Cerebellar cortex (tissue), 1 donor: ENCODE measurements around the gene ARHGEF25.
"Not testable (repeated sequence)": the region's sequence is repeated elsewhere in the genome, so short reads cannot be mapped to it uniquely, and the experiment has no call there.

Experiments used
- DNase-seq: peaks from one replicate; pipeline ENCODE4 v3.0.0-alpha.2; 2015; ENCODE audit warnings: low spot score

Gene ARHGEF25

DNA sequence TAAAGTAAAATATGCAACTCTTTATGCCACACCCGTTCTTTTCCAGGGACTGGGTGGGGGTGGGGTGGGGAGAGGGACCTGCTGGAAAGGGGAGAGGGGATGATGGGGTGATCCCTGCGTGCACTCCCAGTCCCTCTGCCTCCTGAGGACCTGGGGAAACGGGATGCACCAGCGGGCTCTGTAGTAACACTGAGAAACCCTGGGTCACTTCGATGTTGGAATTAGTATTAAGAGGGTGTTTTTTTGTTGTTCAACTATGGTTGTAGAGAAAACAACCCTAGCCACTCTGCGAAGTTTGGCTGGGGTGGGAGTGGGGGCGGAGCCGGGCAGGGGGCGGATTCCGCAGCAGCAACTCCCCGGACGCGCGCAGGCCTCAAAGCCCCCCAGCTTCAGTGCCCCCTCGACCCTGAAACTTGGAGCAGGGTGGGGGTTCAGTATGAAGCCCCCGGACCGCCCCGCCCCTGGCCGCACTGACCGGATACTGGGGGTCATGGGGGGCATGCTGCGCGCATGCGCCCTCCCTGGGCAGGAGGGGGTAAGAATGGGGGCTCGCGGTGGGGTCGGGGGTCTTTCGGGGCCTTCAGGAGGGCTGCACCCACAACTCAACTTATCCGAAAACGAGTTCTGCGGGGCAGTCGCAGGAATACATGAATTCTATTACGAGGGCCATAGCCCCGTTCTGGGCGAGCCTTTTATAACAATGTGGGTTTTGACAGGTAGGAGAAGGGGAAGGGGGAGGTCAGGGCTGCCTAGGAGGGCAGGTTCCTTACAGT, 1.3 kb upstream of the ARHGEF25 start:
- no peak for DNase-seq

DNA sequence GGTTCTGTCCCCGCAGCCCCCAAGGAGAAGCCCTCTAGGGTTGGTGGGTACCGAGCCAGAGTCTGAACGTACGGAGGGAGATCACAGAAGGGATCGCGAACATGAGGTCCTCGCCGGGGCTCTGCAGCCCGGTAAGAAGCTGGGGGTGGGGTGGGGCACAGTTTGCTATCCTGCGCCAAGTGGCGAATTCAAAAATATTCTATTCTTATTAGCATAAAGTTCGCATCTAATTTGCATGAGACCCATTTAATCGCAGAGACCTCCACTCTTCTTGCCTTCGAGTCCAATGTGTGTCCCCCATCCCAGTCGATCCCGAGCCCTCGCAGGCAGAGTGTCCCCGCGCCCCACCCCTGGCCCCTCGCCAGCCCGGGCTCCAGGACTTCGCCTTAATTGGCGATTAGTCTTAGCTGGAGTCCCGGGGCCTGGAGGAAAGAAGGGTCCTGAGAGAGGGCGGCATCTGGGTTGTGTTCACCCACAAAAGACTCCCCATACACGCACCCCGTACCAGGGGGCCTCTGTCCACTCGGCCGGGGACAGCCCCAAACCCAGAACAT, 604 bp upstream of the ARHGEF25 start:
- no peak for DNase-seq

DNA sequence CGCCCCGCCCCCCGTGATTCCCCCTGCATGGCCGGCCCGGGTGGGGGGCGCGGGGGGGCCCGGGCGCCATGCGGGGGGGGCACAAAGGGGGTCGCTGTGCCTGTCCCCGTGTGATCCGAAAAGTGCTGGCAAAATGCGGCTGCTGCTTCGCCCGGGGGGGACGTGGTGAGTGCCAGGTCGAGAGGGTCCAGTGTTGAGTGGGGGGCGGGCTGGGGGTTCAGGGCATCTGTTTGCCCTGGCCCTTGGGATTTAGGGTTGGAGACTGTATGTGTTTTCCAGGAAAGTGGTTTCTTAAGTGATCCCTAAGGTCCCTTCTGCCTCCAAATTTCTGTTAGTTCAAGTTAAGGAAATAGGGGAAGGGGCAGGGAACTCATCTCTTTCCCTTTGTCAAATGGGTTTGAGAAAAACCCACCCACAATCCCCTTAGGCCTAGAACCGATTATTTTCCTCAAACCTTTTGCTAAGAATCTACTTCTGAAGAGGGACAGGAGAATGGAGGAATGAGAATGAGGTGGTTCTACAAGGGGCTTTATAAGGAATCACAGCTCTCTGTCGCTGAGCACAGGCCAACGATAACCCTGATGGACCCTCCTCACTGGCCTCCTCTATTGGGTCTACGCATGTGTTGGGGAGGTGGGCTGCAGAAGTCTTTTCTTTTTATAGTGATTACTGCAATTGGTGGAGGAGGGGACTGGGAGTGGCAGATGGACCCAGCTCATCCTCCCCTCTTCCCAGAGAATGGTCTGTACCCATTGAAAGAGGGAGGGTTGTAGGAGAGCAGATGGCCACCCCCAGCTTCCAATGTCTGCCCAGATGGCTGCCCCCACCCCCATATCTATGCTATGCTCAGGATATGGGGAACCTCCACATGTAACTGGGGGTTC, 834 bp downstream of the ARHGEF25 start:
- DNase-seq = peak; percentile 86

DNA sequence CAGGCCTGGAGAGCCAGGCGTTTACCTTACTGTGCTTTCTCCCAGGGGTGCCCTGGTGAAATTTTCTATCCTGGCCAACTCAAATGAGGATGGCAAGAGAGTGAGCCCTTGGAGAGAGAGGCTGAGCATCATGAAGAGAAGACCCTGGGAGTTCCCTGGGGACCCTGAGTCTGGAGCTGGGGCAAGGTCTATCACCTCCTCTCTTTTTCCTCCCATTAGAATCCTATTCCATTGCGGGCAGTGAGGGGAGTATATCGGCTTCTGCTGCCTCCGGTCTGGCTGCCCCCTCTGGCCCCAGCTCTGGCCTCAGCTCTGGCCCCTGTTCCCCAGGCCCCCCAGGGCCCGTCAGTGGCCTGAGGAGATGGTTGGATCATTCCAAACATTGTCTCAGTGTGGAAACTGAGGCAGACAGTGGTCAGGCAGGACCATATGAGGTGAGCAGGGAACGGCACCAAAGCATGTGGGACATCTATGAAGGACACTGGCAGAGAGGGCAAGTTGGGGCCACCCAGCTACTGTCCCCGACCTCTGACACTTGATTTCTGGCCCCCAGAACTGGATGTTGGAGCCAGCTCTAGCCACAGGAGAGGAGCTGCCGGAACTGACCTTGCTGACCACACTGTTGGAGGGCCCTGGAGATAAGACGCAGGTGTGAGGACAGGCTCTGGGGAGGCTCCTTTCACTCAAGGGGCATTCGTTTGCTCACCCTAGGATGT, 1.6 kb downstream of the ARHGEF25 start:
- DNase-seq = no peak

DNA sequence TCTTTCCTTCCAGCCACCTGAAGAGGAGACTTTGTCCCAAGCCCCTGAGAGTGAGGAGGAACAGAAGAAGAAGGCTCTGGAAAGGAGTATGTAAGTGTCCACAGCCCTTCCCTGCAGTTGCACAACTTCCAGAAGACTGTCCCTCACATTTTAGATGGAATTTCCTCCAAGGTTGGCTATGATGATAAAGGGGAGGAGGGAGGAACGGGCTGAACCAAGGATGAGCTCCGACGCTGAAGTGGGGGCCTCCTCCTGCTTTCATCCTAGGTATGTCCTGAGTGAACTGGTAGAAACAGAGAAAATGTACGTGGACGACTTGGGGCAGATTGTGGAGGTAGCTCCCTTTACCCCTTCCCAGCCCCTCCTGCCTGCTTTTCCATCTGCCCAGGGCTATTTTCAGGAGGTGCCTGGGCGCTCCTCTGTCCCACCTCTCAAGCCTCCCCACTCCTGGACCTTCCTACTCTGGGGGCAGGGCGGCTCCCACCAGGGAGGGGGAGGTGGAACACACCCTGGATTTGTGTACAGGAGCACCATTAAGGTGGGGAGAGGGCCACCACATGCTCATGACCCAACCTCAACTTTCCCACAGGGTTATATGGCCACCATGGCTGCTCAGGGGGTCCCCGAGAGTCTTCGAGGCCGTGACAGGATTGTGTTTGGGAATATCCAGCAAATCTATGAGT, 2.3 kb downstream of the ARHGEF25 start:
- no peak for DNase-seq

DNA sequence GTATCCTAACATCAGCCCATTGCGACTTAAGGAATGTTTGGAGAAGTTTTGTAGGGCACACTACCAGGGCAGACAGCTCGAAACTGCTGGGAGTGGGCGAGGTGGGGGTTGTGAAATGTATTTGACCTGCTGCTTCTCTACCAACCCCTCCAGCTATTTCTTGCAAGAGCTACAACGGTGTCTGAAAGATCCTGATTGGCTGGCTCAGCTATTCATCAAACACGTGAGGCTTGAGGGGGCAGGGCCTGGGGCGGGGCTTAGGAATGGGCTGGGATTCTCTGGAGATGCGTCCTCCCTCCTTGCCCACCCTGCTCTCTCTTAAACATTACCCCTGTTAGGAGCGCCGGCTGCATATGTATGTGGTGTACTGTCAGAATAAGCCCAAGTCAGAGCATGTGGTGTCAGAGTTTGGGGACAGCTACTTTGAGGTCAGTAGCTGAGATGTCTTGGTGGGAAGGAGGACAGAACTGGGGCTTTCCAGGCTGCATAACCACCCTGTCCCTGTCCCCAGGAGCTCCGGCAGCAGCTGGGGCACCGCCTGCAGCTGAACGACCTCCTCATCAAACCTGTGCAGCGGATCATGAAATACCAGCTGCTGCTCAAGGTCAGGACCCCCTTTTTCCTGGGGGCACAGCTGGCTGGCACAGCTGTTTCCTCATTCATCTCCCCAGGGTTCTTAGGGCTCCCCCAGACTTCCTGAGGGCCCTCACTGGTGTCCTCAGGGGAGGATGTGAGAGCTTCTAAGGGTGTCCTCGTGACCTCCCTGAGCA, 3.1 kb downstream of the ARHGEF25 start:
- peak; percentile 72 for DNase-seq

DNA sequence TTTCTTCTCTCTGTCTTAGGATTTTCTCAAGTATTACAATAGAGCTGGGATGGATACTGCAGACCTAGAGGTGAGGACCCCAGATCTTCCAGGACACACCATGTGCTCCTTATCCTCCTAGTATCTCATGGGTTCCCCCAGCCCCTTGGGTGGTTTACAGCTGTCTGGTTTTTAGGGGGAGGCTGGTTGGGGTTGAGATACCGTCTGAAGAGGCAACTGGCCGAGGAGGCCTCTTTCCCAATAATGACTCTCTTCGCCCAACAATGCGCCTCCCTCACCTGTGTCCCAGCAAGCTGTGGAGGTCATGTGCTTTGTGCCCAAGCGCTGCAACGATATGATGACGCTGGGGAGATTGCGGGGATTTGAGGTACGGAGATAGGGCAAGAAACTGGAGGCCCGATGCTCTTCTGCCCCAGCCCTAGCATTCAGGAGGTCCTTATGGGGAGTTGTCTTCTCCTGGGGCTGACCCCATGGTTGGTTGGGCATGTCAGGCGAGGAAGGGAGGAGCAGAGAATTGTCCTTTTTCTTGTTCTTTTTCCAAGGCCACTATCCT, 3.8 kb downstream of the ARHGEF25 start:
- no peak for DNase-seq

DNA sequence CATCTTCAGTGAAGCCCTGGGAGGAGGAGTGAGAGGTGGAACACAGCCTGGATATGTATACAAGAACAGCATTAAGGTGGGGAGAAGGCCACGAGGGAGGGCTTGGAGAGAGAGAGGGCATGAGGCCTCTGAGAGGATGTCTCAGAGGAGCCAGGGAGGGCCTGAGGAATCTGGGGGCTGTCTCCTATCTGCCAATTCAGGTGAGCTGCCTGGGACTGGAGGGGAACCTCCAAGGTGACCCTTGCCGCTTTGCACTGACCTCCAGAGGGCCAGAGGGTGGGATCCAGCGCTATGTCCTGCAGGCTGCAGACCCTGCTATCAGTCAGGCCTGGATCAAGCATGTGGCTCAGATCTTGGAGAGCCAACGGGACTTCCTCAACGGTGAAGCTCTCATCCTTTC, 4.4 kb downstream of the ARHGEF25 start:
- DNase-seq = no peak

DNA sequence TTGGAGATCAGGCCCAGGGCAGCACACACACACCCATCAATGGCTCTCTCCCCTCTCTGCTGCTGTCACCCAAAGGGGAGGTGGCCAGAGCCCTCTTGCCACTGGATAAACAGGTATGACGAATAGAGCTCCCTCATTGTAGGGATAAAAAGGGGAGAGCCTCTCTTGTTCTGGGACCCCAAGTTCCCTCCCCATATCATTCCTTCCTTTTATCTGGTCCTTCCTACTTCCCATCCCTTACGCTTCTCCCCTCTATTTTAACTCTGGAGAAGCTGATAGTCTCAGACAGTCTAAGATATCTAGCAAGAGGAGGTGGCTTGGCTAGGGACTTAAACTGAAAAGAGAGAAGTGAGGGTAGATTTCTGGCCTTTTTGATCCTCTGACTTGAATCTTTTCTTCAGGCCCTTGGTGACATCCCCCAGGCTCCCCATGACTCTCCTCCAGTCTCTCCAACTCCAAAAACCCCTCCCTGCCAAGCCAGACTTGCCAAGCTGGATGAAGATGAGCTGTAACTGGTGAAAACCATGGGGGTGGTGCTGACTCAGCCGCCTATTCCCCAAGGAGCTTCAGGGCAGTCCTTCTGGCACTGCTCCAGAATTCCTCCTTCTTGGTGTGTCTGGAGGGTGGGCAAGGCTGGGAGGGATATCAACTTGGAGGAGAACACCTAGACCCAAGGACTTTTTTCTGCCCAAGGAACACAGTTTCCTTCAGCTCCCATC, 5.3 kb downstream of the ARHGEF25 start:
- no peak for DNase-seq

DNA sequence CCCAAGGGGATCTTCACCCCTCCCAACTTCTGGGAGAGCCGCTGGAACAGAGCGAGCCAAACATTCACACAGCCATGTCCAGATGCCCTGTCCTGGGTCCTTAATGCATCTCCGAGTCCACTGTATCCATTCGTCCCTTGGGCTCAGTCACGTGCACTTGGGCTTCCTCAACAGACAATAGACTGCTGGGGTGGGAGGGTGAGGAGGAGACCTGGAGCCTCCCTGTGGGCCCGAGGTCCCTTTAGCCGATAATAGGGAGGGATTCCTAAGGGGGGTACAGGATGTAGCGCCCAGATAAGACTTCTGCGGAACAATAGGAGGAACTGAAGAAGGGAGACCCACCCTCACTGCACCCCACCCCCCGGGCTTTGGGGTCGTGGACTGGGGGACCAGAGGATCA, 6.7 kb downstream of the ARHGEF25 start:
- no peak for DNase-seq

DNA sequence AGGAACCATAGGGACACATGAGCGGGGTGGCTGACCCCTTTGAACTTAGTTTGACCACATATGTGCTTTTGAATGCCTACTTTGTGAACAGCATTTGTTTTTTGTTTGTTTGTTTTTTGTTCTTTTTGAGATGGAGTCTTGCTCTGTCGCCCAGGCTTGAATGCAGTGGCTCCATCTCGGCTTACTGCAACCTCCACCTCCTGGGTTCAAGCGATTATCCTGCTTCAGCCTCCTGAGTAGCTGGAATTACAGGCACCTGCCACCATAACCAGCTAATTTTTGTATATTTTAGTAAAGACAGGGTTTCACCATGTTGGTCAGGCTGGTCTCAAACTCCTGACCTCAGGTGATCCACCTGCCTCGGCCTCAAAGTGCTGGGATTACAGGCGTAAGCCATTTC, 7.2 kb downstream of the ARHGEF25 start:
- not testable (repeated sequence) for DNase-seq

DNA sequence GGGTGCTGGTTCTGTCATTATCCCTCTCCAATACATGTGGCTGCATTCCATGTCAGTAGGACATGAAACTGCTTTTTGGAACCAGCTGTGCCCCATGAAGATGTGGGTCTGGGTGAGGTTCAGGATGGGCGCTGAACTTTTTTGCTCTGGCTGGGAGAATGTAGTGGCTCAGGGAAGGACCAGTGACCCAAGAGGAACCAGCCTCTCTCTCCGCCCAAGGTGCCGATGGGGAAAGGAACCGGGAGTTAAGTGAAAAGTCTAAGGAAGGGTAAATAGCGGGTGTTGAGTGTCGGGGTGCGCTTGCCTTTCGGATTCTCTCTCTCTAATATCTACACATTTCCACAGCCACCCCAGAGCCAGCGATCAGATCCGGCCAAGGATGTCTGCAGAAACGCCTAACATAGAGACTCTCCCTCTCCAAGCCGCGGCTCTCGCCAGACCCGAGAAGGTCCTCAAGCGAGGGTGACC, 7.8 kb downstream of the ARHGEF25 start:
- no peak for DNase-seq

DNA sequence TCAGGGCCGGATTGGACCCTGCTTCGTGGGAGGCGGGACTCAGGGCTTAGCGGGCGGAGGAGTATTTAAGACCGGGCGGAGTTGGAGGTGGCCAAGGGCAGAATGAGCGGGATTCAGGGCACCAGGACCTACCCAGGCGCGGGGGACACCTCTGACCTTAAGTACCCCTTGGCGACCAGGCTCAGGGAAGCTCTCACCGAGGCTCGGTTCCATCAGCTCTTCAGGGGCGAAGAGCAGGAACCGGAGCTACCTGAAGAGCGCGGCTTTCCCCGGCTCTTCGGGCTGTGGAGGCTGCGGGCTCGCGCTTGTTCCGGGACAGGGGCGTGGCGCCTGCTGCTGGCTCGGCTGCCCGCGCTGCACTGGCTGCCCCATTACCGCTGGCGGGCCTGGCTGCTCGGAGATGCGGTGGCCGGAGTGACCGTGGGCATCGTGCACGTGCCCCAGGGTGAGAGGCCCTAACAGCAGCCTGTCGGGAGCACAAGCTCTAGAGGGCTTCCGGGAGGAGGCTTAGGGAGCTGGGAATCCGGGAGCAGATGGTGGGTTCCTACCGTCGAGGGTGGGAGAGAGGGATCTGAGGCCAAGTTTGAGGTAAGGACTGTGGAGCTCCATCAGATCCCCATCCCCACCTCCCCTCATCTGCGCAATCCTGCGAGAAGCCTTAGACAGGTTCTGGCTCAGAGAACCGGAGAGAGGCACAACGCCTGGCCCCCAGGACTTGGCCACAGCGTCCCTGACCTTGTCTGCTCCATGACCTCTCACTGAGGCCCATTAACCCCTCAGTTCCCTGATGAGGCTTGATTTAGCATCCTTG, 8.4 kb downstream of the ARHGEF25 start:
- DNase-seq = no peak

DNA sequence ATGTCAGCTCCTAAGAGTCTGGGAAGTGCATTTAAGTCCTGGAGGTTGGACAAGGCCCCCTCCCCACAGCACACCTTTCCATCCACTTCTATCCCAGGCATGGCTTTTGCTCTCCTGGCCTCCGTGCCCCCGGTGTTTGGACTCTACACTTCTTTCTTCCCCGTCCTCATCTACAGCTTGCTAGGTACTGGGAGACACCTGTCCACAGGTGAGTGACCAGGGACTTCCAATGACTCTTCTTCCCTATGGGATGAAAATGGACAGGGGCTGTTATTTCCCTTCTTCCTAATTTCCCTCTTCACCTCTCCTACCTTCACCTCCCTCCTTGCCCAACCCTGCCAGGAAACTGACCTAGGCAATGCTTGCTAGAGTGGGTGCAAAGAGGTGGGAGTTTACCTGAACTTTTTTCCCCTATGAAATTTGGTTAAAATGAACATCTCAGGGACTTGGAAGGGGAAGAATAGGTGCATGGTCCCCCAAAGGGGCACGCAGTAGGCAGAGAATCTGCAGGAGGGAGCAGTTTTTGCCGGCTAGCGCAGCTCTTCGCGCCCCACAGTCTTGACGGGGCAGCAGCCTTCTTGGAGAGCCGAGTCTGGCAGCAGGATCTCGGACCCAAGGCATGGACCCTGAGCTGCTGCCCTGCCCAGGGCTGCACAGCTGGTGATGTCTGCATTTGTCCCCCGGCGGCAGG, 9.2 kb downstream of the ARHGEF25 start:
- DNase-seq = no peak

DNA sequence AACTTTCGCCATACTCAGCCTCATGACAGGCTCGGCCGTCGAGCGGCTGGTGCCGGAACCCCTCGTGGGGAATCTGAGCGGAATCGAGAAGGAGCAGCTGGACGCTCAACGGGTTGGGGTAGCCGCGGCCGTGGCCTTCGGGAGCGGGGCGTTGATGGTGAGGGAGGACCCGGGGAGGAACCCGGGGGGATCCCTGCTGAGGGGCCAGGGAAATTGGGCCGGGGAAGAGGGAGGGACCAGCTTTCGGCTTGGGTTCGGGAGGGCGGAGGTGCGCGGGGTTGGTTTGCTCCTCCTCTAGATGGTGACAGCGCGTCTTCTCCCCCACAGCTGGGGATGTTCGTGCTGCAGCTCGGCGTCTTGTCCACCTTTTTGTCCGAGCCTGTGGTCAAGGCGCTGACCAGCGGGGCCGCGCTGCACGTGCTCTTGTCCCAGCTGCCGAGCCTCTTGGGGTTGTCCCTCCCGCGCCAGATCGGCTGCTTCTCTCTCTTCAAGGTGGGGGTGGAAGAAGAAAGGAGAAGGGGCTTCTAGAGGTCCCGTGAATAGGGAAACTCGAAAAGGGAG, 9.8 kb downstream of the ARHGEF25 start:
- DNase-seq = no peak

DNA sequence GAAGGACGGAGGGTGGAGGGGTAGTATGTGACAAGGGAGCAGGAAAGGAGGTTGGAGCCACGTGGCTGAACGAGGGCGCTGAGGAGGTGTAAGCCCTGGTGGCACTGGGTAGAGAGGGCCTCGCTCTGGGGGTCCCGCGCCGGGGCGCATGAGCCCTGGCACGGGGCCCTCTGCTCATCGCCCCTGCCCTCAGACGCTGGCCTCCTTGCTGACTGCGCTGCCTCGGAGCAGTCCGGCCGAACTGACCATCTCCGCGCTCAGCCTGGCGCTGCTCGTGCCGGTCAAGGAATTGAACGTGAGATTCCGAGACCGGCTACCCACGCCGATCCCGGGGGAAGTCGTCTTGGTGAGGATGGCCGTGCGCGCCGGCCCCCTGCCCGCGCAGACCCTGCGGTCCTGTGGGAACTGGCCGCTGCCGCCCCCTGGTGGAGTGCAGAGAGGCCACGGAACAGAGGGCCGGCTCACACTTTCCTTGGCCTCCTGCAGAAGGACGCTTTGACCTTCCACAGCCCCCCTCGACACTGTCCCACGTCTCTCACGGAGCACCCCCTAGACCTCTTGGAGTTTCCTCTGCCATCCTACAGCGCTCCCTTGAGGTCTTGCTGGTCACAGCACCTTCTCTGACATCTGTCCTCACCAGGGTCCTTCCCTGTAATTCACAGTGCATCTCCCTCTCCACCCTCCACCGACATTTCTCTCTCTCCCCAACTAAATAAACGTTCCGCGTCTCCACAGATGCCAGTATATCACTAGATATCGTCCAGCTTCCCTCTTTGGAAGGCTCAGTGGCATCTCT, 10.5 kb downstream of the ARHGEF25 start:
- DNase-seq = peak; percentile 54
